GM10266 (cell line): ENCODE measurements around the gene MXRA8.

Source experiments
- DNase-seq: peaks from one replicate; pipeline ENCODE4 v3.0.0; 2012; ENCODE audit errors: extremely low spot score
- TF ChIP-seq, protein P1 (sequence below): IDR thresholded peaks from 2 replicates; pipeline ENCODE4 v1.5.1; 2012; ENCODE audit warnings: mild to moderate bottlenecking, low read depth; ENCODE audit not compliant: control insufficient read depth, insufficient read depth; ENCODE audit errors: missing control alignments

Gene MXRA8

GRCh38 chr1:1304331-1305299, 53.7 kb downstream of the MXRA8 start:
- TF ChIP-seq, protein P1, sequence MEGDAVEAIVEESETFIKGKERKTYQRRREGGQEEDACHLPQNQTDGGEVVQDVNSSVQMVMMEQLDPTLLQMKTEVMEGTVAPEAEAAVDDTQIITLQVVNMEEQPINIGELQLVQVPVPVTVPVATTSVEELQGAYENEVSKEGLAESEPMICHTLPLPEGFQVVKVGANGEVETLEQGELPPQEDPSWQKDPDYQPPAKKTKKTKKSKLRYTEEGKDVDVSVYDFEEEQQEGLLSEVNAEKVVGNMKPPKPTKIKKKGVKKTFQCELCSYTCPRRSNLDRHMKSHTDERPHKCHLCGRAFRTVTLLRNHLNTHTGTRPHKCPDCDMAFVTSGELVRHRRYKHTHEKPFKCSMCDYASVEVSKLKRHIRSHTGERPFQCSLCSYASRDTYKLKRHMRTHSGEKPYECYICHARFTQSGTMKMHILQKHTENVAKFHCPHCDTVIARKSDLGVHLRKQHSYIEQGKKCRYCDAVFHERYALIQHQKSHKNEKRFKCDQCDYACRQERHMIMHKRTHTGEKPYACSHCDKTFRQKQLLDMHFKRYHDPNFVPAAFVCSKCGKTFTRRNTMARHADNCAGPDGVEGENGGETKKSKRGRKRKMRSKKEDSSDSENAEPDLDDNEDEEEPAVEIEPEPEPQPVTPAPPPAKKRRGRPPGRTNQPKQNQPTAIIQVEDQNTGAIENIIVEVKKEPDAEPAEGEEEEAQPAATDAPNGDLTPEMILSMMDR: no peak
- no peak for DNase-seq

GRCh38 chr1:1303736-1304135, 54.6 kb downstream of the MXRA8 start:
- TF ChIP-seq, protein P1: no peak
- no peak for DNase-seq

GRCh38 chr1:1302951-1303509, 55.3 kb downstream of the MXRA8 start:
- no peak for DNase-seq
- TF ChIP-seq, protein P1: no peak
